Activated naive CD8-positive, alpha-beta T cell treated with anti-CD3 and anti-CD28 coated beads, Interleukin-2, amount 10 ng/mL, durations not matched to agents 7 days and 5 days (primary cell): ENCODE measurements around the gene LSS. TPM values are rescaled to one million over a fixed set of nuclear protein-coding genes. Genes with fewer than 3 reads are reported as not detected.
"Not testable (repeated sequence)": the region's sequence is repeated elsewhere in the genome, so short reads cannot be mapped to it uniquely, and the experiment has no call there.

Experiments
- ATAC-seq: fragments of 150-1000 bp; cut with Tn5 transposase; one replicate; pipeline ENCODE4 v1.10.0; 2021; ENCODE audit warnings: low read depth, moderate library complexity
- POLR2A ChIA-PET: fragments of 350-600 bp; sonication (Branson Sonifier 250); formaldehyde crosslinking; loops from one replicate; lab custom pipeline; 2021; ENCODE audit warnings: antibody characterized with exemption; lab: Charles Lee
- DNase-seq: peaks from one replicate; pipeline ENCODE4 v3.0.0; 2021
- H3K27ac Mint-ChIP-seq: one replicate; pipeline ENCODE4 v1.8.0; 2022; ENCODE audit warnings: mild to moderate bottlenecking, mixed read lengths
- H3K27me3 Mint-ChIP-seq: one replicate; pipeline ENCODE4 v1.8.0; 2022; ENCODE audit warnings: mild to moderate bottlenecking, moderate library complexity, mixed read lengths
- H3K36me3 Mint-ChIP-seq: one replicate; pipeline ENCODE4 v1.8.0; 2021; ENCODE audit warnings: mild to moderate bottlenecking, mixed read lengths
- H3K4me1 Mint-ChIP-seq: one replicate; pipeline ENCODE4 v1.8.0; 2021; ENCODE audit warnings: mixed read lengths
- H3K4me3 Mint-ChIP-seq: one replicate; pipeline ENCODE4 v1.8.0; 2022; ENCODE audit warnings: mild to moderate bottlenecking, moderate library complexity, mixed read lengths
- H3K9me3 Mint-ChIP-seq: one replicate; pipeline ENCODE4 v1.8.0; 2021; ENCODE audit warnings: mixed read lengths
- total RNA-seq, 2 experiments: library from RNA; stranded (reverse); gene quantifications; one replicate each; pipeline ENCODE4 v1.2.3, GENCODE V29; 2021

The LSS gene
- total RNA-seq, 2 experiments from 2014 or later = 57.6 to 66.7 TPM

- POLR2A ChIA-PET = no interaction called here
- Mint-ChIP-seq H3K27me3 (no peaks in the 10 kb centered on the region), H3K4me3 (no peak overlapping the region), H3K36me3 (peaks cover 12% of the 10 kb centered on the region), H3K27ac (no peak overlapping the region), H3K9me3 (no peaks in the 10 kb centered on the region), H3K4me1 (peaks cover 10% of the 10 kb centered on the region)
- no peak for DNase-seq
- no peak for ATAC-seq
These were observed 39.2 kb downstream of the LSS start for GRCh38 chr21:46189213-46189958.

GRCh38 chr21:46188226-46189212, 40.1 kb downstream of the LSS start:
- DNase-seq (no peak), ATAC-seq (no peak)
- no peak overlapping the region for H3K4me3 Mint-ChIP-seq
- no peak overlapping the region for H3K27ac Mint-ChIP-seq
- H3K4me1 Mint-ChIP-seq = peaks cover 12% of the 10 kb centered on the region
- no peaks in the 10 kb centered on the region for H3K27me3 Mint-ChIP-seq
- peaks cover 3% of the 10 kb centered on the region for H3K36me3 Mint-ChIP-seq
- POLR2A ChIA-PET = no interaction called here
- H3K9me3 Mint-ChIP-seq = no peaks in the 10 kb centered on the region

- POLR2A ChIA-PET = no interaction called here
- no peaks in the 10 kb centered on the region for H3K36me3 Mint-ChIP-seq
- no peak for DNase-seq
- no peak overlapping the region for H3K4me3 Mint-ChIP-seq
- no peaks in the 10 kb centered on the region for H3K27me3 Mint-ChIP-seq
- H3K27ac Mint-ChIP-seq = no peak overlapping the region
- H3K4me1 Mint-ChIP-seq = peaks cover 12% of the 10 kb centered on the region
- ATAC-seq = no peak
- no peaks in the 10 kb centered on the region for H3K9me3 Mint-ChIP-seq
These were observed 40.8 kb downstream of the LSS start for GRCh38 chr21:46187814-46188213.

- POLR2A ChIA-PET = no interaction called here
- DNase-seq (no peak), ATAC-seq (no peak)
- Mint-ChIP-seq H3K27me3 (no peaks in the 10 kb centered on the region), H3K36me3 (no peaks in the 10 kb centered on the region), H3K4me3 (no peak overlapping the region), H3K9me3 (no peaks in the 10 kb centered on the region), H3K27ac (no peak overlapping the region), H3K4me1 (peaks cover 12% of the 10 kb centered on the region)
These were observed 41.3 kb downstream of the LSS start for GRCh38 chr21:46187261-46187660.

- H3K27ac Mint-ChIP-seq = no peak overlapping the region
- H3K4me3 Mint-ChIP-seq = peak overlapping the region; percentile 87
- POLR2A ChIA-PET = no interaction called here
- H3K9me3 Mint-ChIP-seq = no peaks in the 10 kb centered on the region
- no peak for DNase-seq
- H3K27me3 Mint-ChIP-seq = no peaks in the 10 kb centered on the region
- H3K4me1 Mint-ChIP-seq = peaks cover 12% of the 10 kb centered on the region
- no peaks in the 10 kb centered on the region for H3K36me3 Mint-ChIP-seq
- ATAC-seq = no peak
These were observed 42.9 kb downstream of the LSS start for GRCh38 chr21:46185716-46186115.

- Mint-ChIP-seq H3K27ac (peak overlapping the region; percentile 85), H3K4me3 (peak overlapping the region; percentile 87), H3K9me3 (no peaks in the 10 kb centered on the region), H3K27me3 (no peaks in the 10 kb centered on the region), H3K4me1 (peaks cover 12% of the 10 kb centered on the region), H3K36me3 (no peaks in the 10 kb centered on the region)
- ATAC-seq (peak; percentile 86), DNase-seq (peak; percentile 82)
- POLR2A ChIA-PET = no interaction called here
These were observed 43.7 kb downstream of the LSS start for GRCh38 chr21:46184625-46185555.

GRCh38 chr21:46183910-46184624, 44.5 kb downstream of the LSS start, which contains the start of gene SPATC1L:
Gene SPATC1L (minus strand): TSS chr21:46184459. CDS start chr21:46182816, 1,643 bp downstream.
- no peaks in the 10 kb centered on the region for H3K9me3 Mint-ChIP-seq
- peak within 1 kb of the TSS; percentile 87 for H3K4me3 Mint-ChIP-seq
- ATAC-seq = peak; percentile 45
- peak; percentile 57 for DNase-seq
- peaks cover 12% of the 10 kb centered on the region for H3K4me1 Mint-ChIP-seq
- POLR2A ChIA-PET = no interaction called here
- H3K36me3 Mint-ChIP-seq = no peaks in the 10 kb centered on the region
- H3K27me3 Mint-ChIP-seq = no peaks in the 10 kb centered on the region
- H3K27ac Mint-ChIP-seq = peak within 1 kb of the TSS; percentile 85

GRCh38 chr21:46183337-46183909, 45.2 kb downstream of the LSS start:
- ATAC-seq, POLR2A ChIA-PET, H3K27ac Mint-ChIP-seq, DNase-seq, H3K9me3 Mint-ChIP-seq, H3K27me3 Mint-ChIP-seq, H3K36me3 Mint-ChIP-seq: not testable (repeated sequence)
- peaks cover 12% of the 10 kb centered on the region for H3K4me1 Mint-ChIP-seq
- H3K4me3 Mint-ChIP-seq = peak overlapping the region; percentile 58

- Mint-ChIP-seq H3K9me3 (peaks cover under 1% of the 10 kb centered on the region), H3K36me3 (no peaks in the 10 kb centered on the region), H3K27me3 (no peaks in the 10 kb centered on the region), H3K27ac (no peak overlapping the region), H3K4me3 (peak overlapping the region; percentile 58), H3K4me1 (peaks cover 13% of the 10 kb centered on the region)
- POLR2A ChIA-PET = no interaction called here
- ATAC-seq (no peak), DNase-seq (no peak)
These were observed 45.8 kb downstream of the LSS start for GRCh38 chr21:46182548-46183336.

GRCh38 chr21:46181953-46182547, 46.5 kb downstream of the LSS start:
- no peaks in the 10 kb centered on the region for H3K36me3 Mint-ChIP-seq
- no peak overlapping the region for H3K4me3 Mint-ChIP-seq
- H3K27me3 Mint-ChIP-seq = no peaks in the 10 kb centered on the region
- DNase-seq (no peak), ATAC-seq (no peak)
- H3K4me1 Mint-ChIP-seq = peaks cover 13% of the 10 kb centered on the region
- POLR2A ChIA-PET = no interaction called here
- H3K27ac Mint-ChIP-seq = no peak overlapping the region
- H3K9me3 Mint-ChIP-seq = peaks cover 1% of the 10 kb centered on the region

GRCh38 chr21:46181436-46181835, 47.1 kb downstream of the LSS start:
- POLR2A ChIA-PET = no interaction called here
- no peaks in the 10 kb centered on the region for H3K36me3 Mint-ChIP-seq
- H3K27me3 Mint-ChIP-seq = peaks cover 6% of the 10 kb centered on the region
- peaks cover 1% of the 10 kb centered on the region for H3K9me3 Mint-ChIP-seq
- peaks cover 13% of the 10 kb centered on the region for H3K4me1 Mint-ChIP-seq
- H3K27ac Mint-ChIP-seq = no peak overlapping the region
- no peak overlapping the region for H3K4me3 Mint-ChIP-seq
- DNase-seq (no peak), ATAC-seq (no peak)
